ENCODE data around the gene RUNX2. TPM values are rescaled to one million over a fixed set of nuclear protein-coding genes. Genes with fewer than 3 reads are reported as not detected.
"Not testable (repeated sequence)": the region's sequence is repeated elsewhere in the genome, so short reads cannot be mapped to it uniquely, and the experiment has no call there.

The RUNX2 gene
- total RNA-seq, 4 donors from 2014 or later = 0.65 to 2.4 (median 1.3) TPM

- TF ChIP-seq, protein P1, sequence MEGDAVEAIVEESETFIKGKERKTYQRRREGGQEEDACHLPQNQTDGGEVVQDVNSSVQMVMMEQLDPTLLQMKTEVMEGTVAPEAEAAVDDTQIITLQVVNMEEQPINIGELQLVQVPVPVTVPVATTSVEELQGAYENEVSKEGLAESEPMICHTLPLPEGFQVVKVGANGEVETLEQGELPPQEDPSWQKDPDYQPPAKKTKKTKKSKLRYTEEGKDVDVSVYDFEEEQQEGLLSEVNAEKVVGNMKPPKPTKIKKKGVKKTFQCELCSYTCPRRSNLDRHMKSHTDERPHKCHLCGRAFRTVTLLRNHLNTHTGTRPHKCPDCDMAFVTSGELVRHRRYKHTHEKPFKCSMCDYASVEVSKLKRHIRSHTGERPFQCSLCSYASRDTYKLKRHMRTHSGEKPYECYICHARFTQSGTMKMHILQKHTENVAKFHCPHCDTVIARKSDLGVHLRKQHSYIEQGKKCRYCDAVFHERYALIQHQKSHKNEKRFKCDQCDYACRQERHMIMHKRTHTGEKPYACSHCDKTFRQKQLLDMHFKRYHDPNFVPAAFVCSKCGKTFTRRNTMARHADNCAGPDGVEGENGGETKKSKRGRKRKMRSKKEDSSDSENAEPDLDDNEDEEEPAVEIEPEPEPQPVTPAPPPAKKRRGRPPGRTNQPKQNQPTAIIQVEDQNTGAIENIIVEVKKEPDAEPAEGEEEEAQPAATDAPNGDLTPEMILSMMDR (IDR thresholded peaks at IDR 0.05) = no peak
- no peak for ATAC-seq (ENCODE audit: low FRiP score)
- no peak for DNase-seq (ENCODE audit: low spot score)
Measured at GRCh38 chr6:45552536-45552935, 224.4 kb downstream of the RUNX2 start.

DNA sequence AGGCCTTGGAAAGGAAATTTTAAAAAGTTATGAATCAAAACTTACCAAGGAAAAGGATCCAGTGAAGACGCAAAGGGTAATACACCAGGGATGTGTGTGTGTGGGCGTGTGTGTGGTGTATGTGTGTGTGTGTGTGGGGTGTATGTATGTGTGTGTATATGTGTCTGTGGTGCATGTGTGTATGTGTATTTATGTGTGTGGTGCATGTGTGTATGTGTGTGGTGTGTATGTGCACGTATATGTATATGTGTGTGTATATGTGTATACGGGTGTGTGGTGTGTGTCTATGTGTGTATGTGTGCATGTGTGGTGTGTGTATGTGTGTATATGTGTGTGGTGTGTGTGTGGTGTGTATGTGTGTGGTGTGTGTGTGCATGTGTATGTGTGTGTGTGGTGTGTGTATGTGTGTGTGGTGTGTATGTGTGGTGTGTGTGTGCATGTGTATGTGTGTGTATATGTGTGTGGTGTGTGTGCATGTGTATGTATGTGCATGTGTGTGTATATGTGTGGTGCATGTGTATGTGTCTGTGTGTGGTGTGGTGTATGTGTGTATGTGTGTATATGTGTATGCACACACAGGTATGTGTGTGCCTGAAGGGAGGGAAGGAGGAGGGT lies 225.7 kb downstream of the RUNX2 start:
- no peak for DNase-seq (ENCODE audit: low spot score)
- TF ChIP-seq, protein P1 (IDR thresholded peaks at IDR 0.05) = no peak
- no peak for ATAC-seq (ENCODE audit: low FRiP score)

DNA sequence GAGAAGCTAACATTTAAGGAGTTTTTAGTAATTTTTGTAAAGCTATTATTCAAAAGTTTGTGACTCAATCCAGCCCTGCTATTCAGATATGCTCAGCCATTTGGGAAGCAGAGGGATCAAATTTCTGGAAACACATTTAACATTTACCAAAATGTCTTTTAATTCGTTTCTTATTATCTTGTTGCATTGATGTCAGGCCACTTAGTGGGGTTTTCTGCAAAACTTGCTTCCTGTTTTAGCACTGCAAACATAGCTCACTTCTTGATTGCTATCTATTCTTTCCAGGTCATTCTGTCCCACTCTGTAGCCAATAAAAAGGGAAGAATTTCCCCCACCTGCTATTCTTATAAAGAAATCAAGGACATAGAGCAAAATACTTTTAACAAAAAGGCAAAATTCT lies 226.5 kb downstream of the RUNX2 start:
- TF ChIP-seq, protein P1 (IDR thresholded peaks at IDR 0.05) = no peak
- no peak for DNase-seq (ENCODE audit: low spot score)
- no peak for ATAC-seq (ENCODE audit: low FRiP score)

DNA sequence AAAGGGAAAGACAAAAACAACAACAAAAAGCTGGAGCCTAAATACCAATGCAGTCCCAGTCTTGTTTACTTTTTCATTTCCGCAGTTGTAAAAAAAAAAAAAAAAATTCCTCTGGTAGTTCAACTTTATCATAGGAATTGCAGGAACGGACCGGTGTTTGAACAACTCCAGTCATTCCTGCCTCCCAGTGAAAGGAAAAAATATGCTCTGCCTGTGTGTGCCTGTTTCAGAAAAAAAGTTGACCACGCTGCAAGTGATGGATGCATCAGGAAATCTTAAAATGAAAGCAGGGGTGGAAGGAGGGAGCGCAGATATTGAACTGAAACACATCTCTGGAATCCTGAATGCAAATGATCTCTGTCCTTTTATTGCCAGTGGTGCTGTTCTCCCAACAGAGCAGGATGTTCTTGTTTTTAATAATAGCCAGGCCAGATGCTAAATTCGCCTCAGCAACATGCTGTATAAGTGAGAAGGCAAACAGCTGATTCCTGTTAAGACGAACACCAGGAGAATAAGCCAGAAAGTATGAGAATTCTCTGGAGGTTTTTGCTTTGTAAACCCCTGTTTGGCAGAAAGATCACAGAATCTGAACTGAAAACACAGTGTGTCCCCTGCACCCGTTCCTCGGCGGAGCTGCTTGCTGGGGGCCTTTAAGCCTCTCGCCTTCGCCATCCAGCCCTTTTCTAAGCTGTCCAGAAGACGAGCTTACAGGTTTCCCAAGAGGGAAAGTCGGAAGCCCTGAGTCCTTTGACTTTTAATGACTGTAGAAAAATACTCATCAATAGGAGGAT lies 228.0 kb downstream of the RUNX2 start:
- TF ChIP-seq, protein P1 (IDR thresholded peaks at IDR 0.05) = no peak
- DNase-seq (ENCODE audit: low spot score) = no peak
- ATAC-seq (ENCODE audit: low FRiP score) = no peak

DNA sequence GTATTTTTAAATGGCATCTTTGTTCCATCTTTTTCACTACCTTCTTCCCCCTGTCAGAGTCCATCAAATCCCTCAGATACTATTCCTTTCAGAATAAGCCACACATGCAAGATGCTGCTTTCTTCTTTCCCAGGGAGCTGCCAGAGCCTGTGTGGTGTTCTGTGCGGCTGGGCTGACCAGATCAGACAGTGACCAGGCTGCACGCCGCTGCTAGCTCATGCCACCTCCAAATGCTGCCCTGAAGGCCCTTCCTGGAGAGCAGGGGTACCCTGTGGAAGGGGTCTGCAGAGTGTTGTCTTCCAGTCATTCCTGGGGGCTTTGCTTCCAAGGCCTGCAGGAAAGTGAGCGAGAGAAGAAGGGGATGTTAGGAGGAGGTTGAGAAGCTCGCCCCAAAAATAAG lies 228.7 kb downstream of the RUNX2 start:
- DNase-seq (ENCODE audit: low spot score) (no peak), ATAC-seq (ENCODE audit: low FRiP score) (peak; percentile 12)
- TF ChIP-seq, protein P1 (IDR thresholded peaks at IDR 0.05) = no peak

- TF ChIP-seq, protein P1 (IDR thresholded peaks at IDR 0.05) = no peak
- ATAC-seq (ENCODE audit: low FRiP score) = no peak
- no peak for DNase-seq (ENCODE audit: low spot score)
Measured at GRCh38 chr6:45557454-45557853, 229.3 kb downstream of the RUNX2 start.

GRCh38 chr6:45558858-45559257 lies 230.7 kb downstream of the RUNX2 start:
- DNase-seq (ENCODE audit: low spot score) = no peak
- TF ChIP-seq, protein P1 (IDR thresholded peaks at IDR 0.05) = no peak

GRCh38 chr6:45560321-45560820 lies 232.2 kb downstream of the RUNX2 start:
- ATAC-seq (ENCODE audit: low FRiP score); DNase-seq (ENCODE audit: low spot score): not testable (repeated sequence)

More at GRCh38 chr6:45558858-45559257, 230.7 kb downstream of the RUNX2 start:
- ATAC-seq (ENCODE audit: low FRiP score) = no peak

Measured in omental fat pad (tissue), 4 donors.